ENCODE measurements around the gene IRS2. TPM values are rescaled to one million over a fixed set of nuclear protein-coding genes. Genes with fewer than 3 reads are reported as not detected.
A peak's percentile ranks its signal among the peaks of the same experiment; 100 is the strongest.

IRS2 gene
- polyA plus RNA-seq, 1 donor (not counting 4 experiments of a cell fraction or from before 2014, with no cell fraction given), result 2.3 TPM

GRCh38 chr13:109821103-109821502 is 34.7 kb upstream of the IRS2 start:
- no peak for TF ChIP-seq EZH2 (IDR thresholded peaks at IDR 0.05; ENCODE audit: low read length)
- TF ChIP-seq, protein P1, sequence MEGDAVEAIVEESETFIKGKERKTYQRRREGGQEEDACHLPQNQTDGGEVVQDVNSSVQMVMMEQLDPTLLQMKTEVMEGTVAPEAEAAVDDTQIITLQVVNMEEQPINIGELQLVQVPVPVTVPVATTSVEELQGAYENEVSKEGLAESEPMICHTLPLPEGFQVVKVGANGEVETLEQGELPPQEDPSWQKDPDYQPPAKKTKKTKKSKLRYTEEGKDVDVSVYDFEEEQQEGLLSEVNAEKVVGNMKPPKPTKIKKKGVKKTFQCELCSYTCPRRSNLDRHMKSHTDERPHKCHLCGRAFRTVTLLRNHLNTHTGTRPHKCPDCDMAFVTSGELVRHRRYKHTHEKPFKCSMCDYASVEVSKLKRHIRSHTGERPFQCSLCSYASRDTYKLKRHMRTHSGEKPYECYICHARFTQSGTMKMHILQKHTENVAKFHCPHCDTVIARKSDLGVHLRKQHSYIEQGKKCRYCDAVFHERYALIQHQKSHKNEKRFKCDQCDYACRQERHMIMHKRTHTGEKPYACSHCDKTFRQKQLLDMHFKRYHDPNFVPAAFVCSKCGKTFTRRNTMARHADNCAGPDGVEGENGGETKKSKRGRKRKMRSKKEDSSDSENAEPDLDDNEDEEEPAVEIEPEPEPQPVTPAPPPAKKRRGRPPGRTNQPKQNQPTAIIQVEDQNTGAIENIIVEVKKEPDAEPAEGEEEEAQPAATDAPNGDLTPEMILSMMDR (optimal IDR thresholded peaks at IDR 0.05 in 1 of 3, IDR thresholded peaks at IDR 0.05 in 1 of 3, conservative IDR thresholded peaks at IDR 0.05 in 1 of 3; ENCODE audit: extremely low read depth in 1 of 3, insufficient read depth in 2 of 3, low read length in 3 of 3), result no peak
- FAIRE-seq, result peak; percentile 44
- dilution Hi-C loops (cut with MboI; ENCODE audit: extremely low pct_ligation_motif_present, low sequenced_read_pairs), result no loop called here

GRCh38 chr13:109819874-109820273 is 33.5 kb upstream of the IRS2 start:
- no peak for FAIRE-seq
- no peak overlapping the region for H3K4me3 ChIP-seq (ENCODE audit: control insufficient read depth in 2 of 3, extremely low read depth in 1 of 3, insufficient read depth in 2 of 3, low read depth in 1 of 3, low read length in 3 of 3)

More at GRCh38 chr13:109821103-109821502, 34.7 kb upstream of the IRS2 start:
- no peaks in the 10 kb centered on the region for H3K9me3 ChIP-seq (ENCODE audit: control insufficient read depth, low read depth, low read length)
- no peak overlapping the region for H3K4me2 ChIP-seq (ENCODE audit: control insufficient read depth, extremely low read depth, insufficient read depth, low read depth, low read length)
- H3K9me1 ChIP-seq (ENCODE audit: control insufficient read depth, extremely low read depth, insufficient read depth, low read length), result no peaks in the 10 kb centered on the region
- H3K4me3 ChIP-seq (ENCODE audit: control insufficient read depth in 2 of 3, extremely low read depth in 1 of 3, insufficient read depth in 2 of 3, low read depth in 1 of 3, low read length in 3 of 3), result no peak overlapping the region
- H4K20me1 ChIP-seq (ENCODE audit: control insufficient read depth, extremely low read depth, insufficient read depth, low read length), result no peaks in the 10 kb centered on the region
- no peaks in the 10 kb centered on the region for H3K79me2 ChIP-seq (ENCODE audit: control insufficient read depth, insufficient read depth, low read length)
- no peaks in the 10 kb centered on the region for H3K27me3 ChIP-seq (ENCODE audit: control insufficient read depth, extremely low read depth, insufficient read depth, low read length)
- no peak overlapping the region for H3K27ac ChIP-seq (ENCODE audit: control insufficient read depth, insufficient read depth, low read length)
- H2AFZ ChIP-seq (ENCODE audit: control insufficient read depth, low read length), result no peak overlapping the region
- peaks cover 24% of the 10 kb centered on the region for H3K4me1 ChIP-seq (ENCODE audit: control insufficient read depth, extremely low read depth, insufficient read depth, low read length)
- no peaks in the 10 kb centered on the region for H3K36me3 ChIP-seq (ENCODE audit: control insufficient read depth in 2 of 2, extremely low read depth in 1 of 2, insufficient read depth in 2 of 2, low read length in 2 of 2)
- H3K9ac ChIP-seq (ENCODE audit: control insufficient read depth, extremely low read depth, insufficient read depth, low read length), result no peak overlapping the region
- DNase-seq (ENCODE audit: low read depth, low spot score), result no peak

More at GRCh38 chr13:109819874-109820273, 33.5 kb upstream of the IRS2 start:
- Histone ChIP-seq H2AFZ (ENCODE audit: control insufficient read depth, low read length) (no peak overlapping the region), H3K9ac (ENCODE audit: control insufficient read depth, extremely low read depth, insufficient read depth, low read length) (no peak overlapping the region), H3K27me3 (ENCODE audit: control insufficient read depth, extremely low read depth, insufficient read depth, low read length) (no peaks in the 10 kb centered on the region), H3K4me1 (ENCODE audit: control insufficient read depth, extremely low read depth, insufficient read depth, low read length) (peaks cover 24% of the 10 kb centered on the region), H3K36me3 (ENCODE audit: control insufficient read depth in 2 of 2, extremely low read depth in 1 of 2, insufficient read depth in 2 of 2, low read length in 2 of 2) (no peaks in the 10 kb centered on the region), H4K20me1 (ENCODE audit: control insufficient read depth, extremely low read depth, insufficient read depth, low read length) (no peaks in the 10 kb centered on the region), H3K9me3 (ENCODE audit: control insufficient read depth, low read depth, low read length) (no peaks in the 10 kb centered on the region), H3K9me1 (ENCODE audit: control insufficient read depth, extremely low read depth, insufficient read depth, low read length) (no peaks in the 10 kb centered on the region), H3K79me2 (ENCODE audit: control insufficient read depth, insufficient read depth, low read length) (no peaks in the 10 kb centered on the region), H3K27ac (ENCODE audit: control insufficient read depth, insufficient read depth, low read length) (no peak overlapping the region), H3K4me2 (ENCODE audit: control insufficient read depth, extremely low read depth, insufficient read depth, low read depth, low read length) (no peak overlapping the region)
- dilution Hi-C loops (cut with MboI; ENCODE audit: extremely low pct_ligation_motif_present, low sequenced_read_pairs), result no loop called here
- no peak for DNase-seq (ENCODE audit: low read depth, low spot score)
- TF ChIP-seq, protein P1 (optimal IDR thresholded peaks at IDR 0.05 in 1 of 3, IDR thresholded peaks at IDR 0.05 in 1 of 3, conservative IDR thresholded peaks at IDR 0.05 in 1 of 3; ENCODE audit: extremely low read depth in 1 of 3, insufficient read depth in 2 of 3, low read length in 3 of 3), result no peak
- no peak for TF ChIP-seq EZH2 (IDR thresholded peaks at IDR 0.05; ENCODE audit: low read length)
